ENCODE data around the gene SPDYE2. TPM values are rescaled to one million over a fixed set of nuclear protein-coding genes. Genes with fewer than 3 reads are reported as not detected.
"Not testable (repeated sequence)": the region's sequence is repeated elsewhere in the genome, so short reads cannot be mapped to it uniquely, and the experiment has no call there.

The SPDYE2 gene
- total and polyA plus RNA-seq, 10 of the 15 experiments (the other 5 are each of a cell fraction or from before 2014, with no cell fraction given) = 0.16 to 6.4 (median 2.3) TPM; not detected in 6

DNA sequence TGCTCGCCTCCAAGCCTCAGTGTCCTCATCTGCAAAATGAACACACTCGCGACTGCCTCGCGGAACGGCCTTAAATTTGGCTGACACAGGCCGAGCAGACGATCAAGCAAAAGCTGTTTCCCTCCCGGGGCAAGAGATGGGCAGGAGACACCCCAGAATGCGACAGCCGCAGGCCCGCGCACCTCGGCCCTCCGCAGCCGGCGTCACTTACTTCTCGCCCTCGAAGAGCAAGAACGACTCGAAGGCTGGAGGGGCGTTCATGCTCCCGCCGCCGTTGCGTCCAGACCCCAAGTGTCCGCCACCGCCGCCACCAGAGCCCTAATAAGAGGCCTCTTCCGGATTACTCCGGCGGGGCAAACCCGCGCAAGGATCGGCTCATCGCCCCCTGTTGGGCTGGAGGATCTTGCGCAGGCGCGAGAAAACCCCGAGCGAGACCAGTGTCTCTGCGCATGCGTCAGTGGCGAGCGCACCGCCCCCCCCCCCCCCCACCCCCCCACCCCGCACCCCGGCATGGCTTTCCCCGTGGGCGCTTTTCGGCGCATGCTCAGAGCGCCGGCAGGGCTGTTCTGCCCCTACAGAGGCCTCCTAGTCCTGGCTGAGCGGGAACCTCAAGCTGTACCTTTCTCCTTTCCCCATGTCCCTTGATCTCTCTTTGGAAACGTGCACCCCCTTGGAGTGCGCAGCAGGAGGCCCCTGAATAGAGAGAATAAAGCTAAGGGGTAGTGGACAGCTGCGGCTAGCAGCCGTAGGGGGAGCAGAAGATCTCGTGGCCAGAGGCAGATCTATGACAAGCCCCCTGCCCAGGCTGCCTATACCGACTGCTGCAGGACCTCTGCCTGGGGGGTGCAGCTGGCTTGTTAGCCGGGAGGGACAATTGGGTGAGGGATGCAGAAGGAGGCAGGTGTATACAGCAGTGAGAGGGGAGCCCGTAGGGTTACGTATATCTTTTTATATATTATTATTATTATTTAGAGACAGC, 21.5 kb downstream of the SPDYE2 start, which contains the start of gene POLR2J3 (continued):
- peak; percentile 76 for TF ChIP-seq TAF1 (IDR thresholded peaks at IDR 0.05; ENCODE audit: borderline replicate concordance, low read depth, low read length)
- TF ChIP-seq HCFC1 (IDR thresholded peaks at IDR 0.05; ENCODE audit: low read length) = peak; percentile 46
- TF ChIP-seq, protein P1, sequence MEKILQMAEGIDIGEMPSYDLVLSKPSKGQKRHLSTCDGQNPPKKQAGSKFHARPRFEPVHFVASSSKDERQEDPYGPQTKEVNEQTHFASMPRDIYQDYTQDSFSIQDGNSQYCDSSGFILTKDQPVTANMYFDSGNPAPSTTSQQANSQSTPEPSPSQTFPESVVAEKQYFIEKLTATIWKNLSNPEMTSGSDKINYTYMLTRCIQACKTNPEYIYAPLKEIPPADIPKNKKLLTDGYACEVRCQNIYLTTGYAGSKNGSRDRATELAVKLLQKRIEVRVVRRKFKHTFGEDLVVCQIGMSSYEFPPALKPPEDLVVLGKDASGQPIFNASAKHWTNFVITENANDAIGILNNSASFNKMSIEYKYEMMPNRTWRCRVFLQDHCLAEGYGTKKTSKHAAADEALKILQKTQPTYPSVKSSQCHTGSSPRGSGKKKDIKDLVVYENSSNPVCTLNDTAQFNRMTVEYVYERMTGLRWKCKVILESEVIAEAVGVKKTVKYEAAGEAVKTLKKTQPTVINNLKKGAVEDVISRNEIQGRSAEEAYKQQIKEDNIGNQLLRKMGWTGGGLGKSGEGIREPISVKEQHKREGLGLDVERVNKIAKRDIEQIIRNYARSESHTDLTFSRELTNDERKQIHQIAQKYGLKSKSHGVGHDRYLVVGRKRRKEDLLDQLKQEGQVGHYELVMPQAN (conservative IDR thresholded peaks at IDR 0.05) = peak; percentile 57
- TF ChIP-seq ASH2L (IDR thresholded peaks at IDR 0.05; ENCODE audit: borderline replicate concordance, low read depth) = 0 out of 2 replicates have a peak, but pooled peaks have one; percentile 57
- peak; percentile 63 for TF ChIP-seq POLR2AphosphoS5 (IDR thresholded peaks at IDR 0.05; ENCODE audit: low read length)
- 0 out of 2 replicates have a peak, but pooled peaks have one; percentile 31 for TF ChIP-seq SMAD5 (IDR thresholded peaks at IDR 0.05; ENCODE audit: low read depth)

DNA sequence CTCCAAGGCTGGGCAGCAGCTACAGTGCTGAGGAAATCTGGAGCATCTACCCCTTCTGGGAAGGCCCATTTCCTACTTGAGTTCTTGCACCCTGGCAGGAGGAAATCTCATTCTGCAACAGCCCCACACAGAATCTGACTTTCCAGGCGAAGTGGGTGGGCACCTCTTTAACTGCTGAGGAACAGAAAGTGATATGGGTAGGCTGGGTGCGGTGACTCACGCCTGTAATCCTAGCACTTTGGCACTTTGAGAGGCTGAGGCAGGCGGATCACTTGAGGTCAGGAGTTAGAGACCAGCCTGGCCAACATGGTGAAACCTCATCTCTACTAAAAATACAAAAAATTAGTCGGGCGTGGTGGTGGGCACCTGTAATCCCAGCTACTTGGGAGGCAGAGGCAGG, 23.6 kb downstream of the SPDYE2 start:
- H3K4me2 ChIP-seq (ENCODE audit: control insufficient read depth, insufficient read depth); BruUV-seq (replicated peaks); H3K79me2 ChIP-seq (ENCODE audit: control insufficient read depth, insufficient read depth, low read length); ATAC-seq; H4K20me1 ChIP-seq (ENCODE audit: control insufficient read depth, insufficient read depth); POLR2A ChIA-PET; H3K4me1 ChIP-seq (ENCODE audit: control insufficient read depth, insufficient read depth, low read length); SMC1A ChIA-PET (ENCODE audit: uncharacterized antibody, unreplicated experiment); H3K27me3 ChIP-seq (replicated peaks in 1 of 2; ENCODE audit: control insufficient read depth in 2 of 2, insufficient read depth in 2 of 2, low read length in 1 of 2); in situ Hi-C loops (cut with MboI); H3K4me3 ChIP-seq; FAIRE-seq; RAD21 ChIA-PET (ENCODE audit: unreplicated experiment); DNase-seq (ENCODE audit: low read depth, low spot score); H3K36me3 ChIP-seq (ENCODE audit: control insufficient read depth in 2 of 2, insufficient read depth in 2 of 2, low read length in 1 of 2); intact Hi-C loops (cut with micrococcal nuclease; ENCODE audit: unreplicated experiment); H3K27ac ChIP-seq (ENCODE audit: control insufficient read depth, insufficient read depth); H3K9ac ChIP-seq (ENCODE audit: control insufficient read depth, insufficient read depth, low read length); H2AFZ ChIP-seq (ENCODE audit: control insufficient read depth, low read depth, low read length); H3K9me3 ChIP-seq (replicated peaks; ENCODE audit: control insufficient read depth, insufficient read depth, low read length); CTCF ChIA-PET: not testable (repeated sequence)
- no CpG with 5 or more reads among the region's 6 CpGs for WGBS (ENCODE audit: insufficient coverage, insufficient replicate concordance, low lambda C conversion rate, missing lambda C conversion rate)

DNA sequence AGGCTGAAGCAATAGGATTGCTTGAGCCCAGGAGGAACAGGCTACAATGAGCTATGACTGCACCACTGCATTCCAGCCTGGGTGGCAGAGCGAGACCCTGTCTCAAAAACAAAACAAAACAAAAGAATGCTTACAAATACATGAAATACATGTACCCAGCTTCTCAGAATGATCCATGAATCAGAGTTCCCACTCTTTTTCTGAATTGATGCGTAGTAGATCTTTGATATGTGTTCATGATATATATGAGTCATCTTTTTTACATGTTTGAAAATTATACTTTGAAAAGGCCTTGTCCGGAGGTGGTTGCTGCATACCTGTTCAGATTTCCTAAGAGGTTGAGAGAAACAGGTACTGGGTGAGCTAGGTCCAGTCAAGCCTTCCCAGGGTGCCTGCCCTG, 25.3 kb downstream of the SPDYE2 start:
- RAD21 ChIA-PET (ENCODE audit: unreplicated experiment); CTCF ChIA-PET; ATAC-seq; H3K9ac ChIP-seq (ENCODE audit: control insufficient read depth, insufficient read depth, low read length); H3K27me3 ChIP-seq (replicated peaks in 1 of 2; ENCODE audit: control insufficient read depth in 2 of 2, insufficient read depth in 2 of 2, low read length in 1 of 2); SMC1A ChIA-PET (ENCODE audit: uncharacterized antibody, unreplicated experiment); H3K27ac ChIP-seq (ENCODE audit: control insufficient read depth, insufficient read depth); FAIRE-seq; H3K4me1 ChIP-seq (ENCODE audit: control insufficient read depth, insufficient read depth, low read length); H3K4me2 ChIP-seq (ENCODE audit: control insufficient read depth, insufficient read depth); POLR2A ChIA-PET; DNase-seq (ENCODE audit: low read depth, low spot score); intact Hi-C loops (cut with micrococcal nuclease; ENCODE audit: unreplicated experiment); H3K36me3 ChIP-seq (ENCODE audit: control insufficient read depth in 2 of 2, insufficient read depth in 2 of 2, low read length in 1 of 2); H3K4me3 ChIP-seq; H4K20me1 ChIP-seq (ENCODE audit: control insufficient read depth, insufficient read depth); H2AFZ ChIP-seq (ENCODE audit: control insufficient read depth, low read depth, low read length); H3K79me2 ChIP-seq (ENCODE audit: control insufficient read depth, insufficient read depth, low read length); H3K9me3 ChIP-seq (replicated peaks; ENCODE audit: control insufficient read depth, insufficient read depth, low read length); BruUV-seq (replicated peaks); in situ Hi-C loops (cut with MboI): not testable (repeated sequence)
- WGBS (ENCODE audit: insufficient coverage, insufficient replicate concordance, low lambda C conversion rate, missing lambda C conversion rate) = no CpG with 5 or more reads among the region's 3 CpGs
